Astrocyte of the hippocampus (primary cell): ENCODE results near the gene KMT2A.
"Not testable (repeated sequence)": the region's sequence is repeated elsewhere in the genome, so short reads cannot be mapped to it uniquely, and the experiment has no call there.

Source experiments
- DNase-seq: peaks from one replicate; pipeline ENCODE4 v3.0.0; 2011; ENCODE audit warnings: low read depth, low spot score

KMT2A gene

GRCh38 chr11:118434553-118435289 is 1.6 kb upstream of the KMT2A start:
- peak; percentile 70 for DNase-seq

GRCh38 chr11:118435290-118435892 is 901 bp upstream of the KMT2A start:
- peak; percentile 67 for DNase-seq

- DNase-seq = no peak
Observed at GRCh38 chr11:118436639-118437207, 431 bp downstream of the KMT2A start.

- peak; percentile 68 for DNase-seq
Observed at GRCh38 chr11:118437208-118438125, 1.2 kb downstream of the KMT2A start.

GRCh38 chr11:118438314-118438931 is 2.1 kb downstream of the KMT2A start:
- DNase-seq = peak; percentile 85

- DNase-seq = no peak
Observed at GRCh38 chr11:118439646-118440045, 3.4 kb downstream of the KMT2A start.

GRCh38 chr11:118441770-118442275 is 5.5 kb downstream of the KMT2A start:
- no peak for DNase-seq

GRCh38 chr11:118442301-118442700 is 6.0 kb downstream of the KMT2A start:
- no peak for DNase-seq

GRCh38 chr11:118442908-118443589 is 6.8 kb downstream of the KMT2A start:
- no peak for DNase-seq

GRCh38 chr11:118443590-118444218 is 7.4 kb downstream of the KMT2A start:
- no peak for DNase-seq

GRCh38 chr11:118447423-118447822 is 11.1 kb downstream of the KMT2A start:
- DNase-seq = no peak

- no peak for DNase-seq
Observed at GRCh38 chr11:118448294-118448693, 12.0 kb downstream of the KMT2A start.

- no peak for DNase-seq
Observed at GRCh38 chr11:118449316-118449918, 13.1 kb downstream of the KMT2A start.

GRCh38 chr11:118450451-118450850 is 14.2 kb downstream of the KMT2A start:
- DNase-seq = no peak

- DNase-seq = no peak
Observed at GRCh38 chr11:118462178-118462577, 25.9 kb downstream of the KMT2A start.

- DNase-seq = not testable (repeated sequence)
Observed at GRCh38 chr11:118468968-118469367, 32.7 kb downstream of the KMT2A start.

GRCh38 chr11:118471030-118471429 is 34.7 kb downstream of the KMT2A start:
- DNase-seq = peak; percentile 1

- DNase-seq = no peak
Observed at GRCh38 chr11:118473537-118473936, 37.2 kb downstream of the KMT2A start.

- no peak for DNase-seq
Observed at GRCh38 chr11:118476676-118477075, 40.4 kb downstream of the KMT2A start.

GRCh38 chr11:118481238-118481637 is 44.9 kb downstream of the KMT2A start:
- DNase-seq = not testable (repeated sequence)
